ENCODE data around the gene HELZ2. TPM values are rescaled to one million over a fixed set of nuclear protein-coding genes. Genes with fewer than 3 reads are reported as not detected.

The HELZ2 gene
- total RNA-seq, 1 donor from 2014 or later: 12.5 TPM

Other genes starting within 250 kb of the HELZ2 start
- 0.52 TPM for gene CHRNA4, start 212.9 kb downstream of the HELZ2 start, total RNA-seq
- gene KCNQ2, start 101.6 kb downstream of the HELZ2 start, total RNA-seq: 1.6 TPM
- gene EEF1A2, start 75.2 kb downstream of the HELZ2 start, total RNA-seq: 255 TPM
- gene PPDPF, start 53.5 kb downstream of the HELZ2 start, total RNA-seq: 24.0 TPM
- gene PTK6, start 36.9 kb downstream of the HELZ2 start, total RNA-seq: not detected
- not detected for gene SRMS, start 26.5 kb downstream of the HELZ2 start, total RNA-seq
- 0.52 TPM for gene FNDC11, start 20.1 kb downstream of the HELZ2 start, total RNA-seq
- 5.7 TPM for gene GMEB2, start 52.9 kb upstream of the HELZ2 start, total RNA-seq
- gene STMN3, start 79.2 kb upstream of the HELZ2 start, total RNA-seq: 10.4 TPM
- 4.7 TPM for gene RTEL1, start 84.1 kb upstream of the HELZ2 start, total RNA-seq
- gene TNFRSF6B, start 122.4 kb upstream of the HELZ2 start, total RNA-seq: not detected
- 13.0 TPM for gene ARFRP1, start 133.7 kb upstream of the HELZ2 start, total RNA-seq
- 6.8 TPM for gene ZGPAT, start 133.8 kb upstream of the HELZ2 start, total RNA-seq
- gene LIME1, start 162.4 kb upstream of the HELZ2 start, total RNA-seq: 0.52 TPM
- gene SLC2A4RG, start 165.5 kb upstream of the HELZ2 start, total RNA-seq: 10.4 TPM

Measured in skeletal muscle tissue (tissue), 1 donor.